H9 (cell line): ENCODE measurements around the gene SIPA1L3. TPM values are rescaled to one million over a fixed set of nuclear protein-coding genes. Genes with fewer than 3 reads are reported as not detected.

Source experiments
- DNase-seq: peaks from one replicate; pipeline ENCODE4 v3.0.0-alpha.2; 2017
- H2AFZ ChIP-seq: one replicate; pipeline ENCODE4 v1.6.1; 2013; ENCODE audit warnings: mild to moderate bottlenecking, low read length, control low read depth, moderate library complexity
- H2AK5ac ChIP-seq: 2 replicates; pipeline ENCODE4 v1.6.1; 2013; ENCODE audit warnings: low read length, control low read depth, mixed read lengths; ENCODE audit not compliant: insufficient read length
- H2BK120ac ChIP-seq: one replicate; pipeline ENCODE4 v1.6.1; 2013; ENCODE audit warnings: low read depth, mild to moderate bottlenecking, low read length, control low read depth, inconsistent platforms; ENCODE audit not compliant: poor library complexity, severe bottlenecking
- H2BK12ac ChIP-seq: 2 replicates; pipeline ENCODE4 v1.6.1; 2013; ENCODE audit warnings: low read length, control low read depth, mixed read lengths, low read depth; ENCODE audit not compliant: insufficient read length
- H2BK15ac ChIP-seq: 2 replicates; pipeline ENCODE4 v1.6.1; 2013; ENCODE audit warnings: low read depth, low read length, control low read depth
- H2BK20ac ChIP-seq: one replicate; pipeline ENCODE4 v1.6.1; 2013; ENCODE audit warnings: low read depth, mild to moderate bottlenecking, low read length, control low read depth, inconsistent platforms; ENCODE audit not compliant: poor library complexity, severe bottlenecking
- H2BK5ac ChIP-seq: 2 replicates; pipeline ENCODE4 v1.6.1; 2013; ENCODE audit warnings: low read length, control low read depth, mixed read lengths; ENCODE audit not compliant: insufficient read length
- H3K14ac ChIP-seq: 2 replicates; pipeline ENCODE4 v1.6.1; 2013; ENCODE audit warnings: low read length, control low read depth; ENCODE audit not compliant: insufficient read depth
- H3K18ac ChIP-seq: 2 replicates; pipeline ENCODE4 v1.6.1; 2013; ENCODE audit warnings: low read depth, mild to moderate bottlenecking, mixed read lengths, low read length, control low read depth; ENCODE audit not compliant: insufficient read length
- H3K23ac ChIP-seq: 2 replicates; pipeline ENCODE4 v1.6.1; 2013; ENCODE audit warnings: low read length, control low read depth, mixed read lengths, low read depth; ENCODE audit not compliant: insufficient read length
- H3K23me2 ChIP-seq: 2 replicates; pipeline ENCODE4 v1.6.1; 2013; ENCODE audit warnings: low read depth, mild to moderate bottlenecking, mixed read lengths, low read length, control low read depth; ENCODE audit not compliant: insufficient read length, poor library complexity, severe bottlenecking
- H3K27ac ChIP-seq: 2 replicates; pipeline ENCODE4 v1.5.1; 2013; ENCODE audit warnings: low read length, control low read depth, mixed read lengths, low read depth; ENCODE audit not compliant: insufficient read length
- H3K27me3 ChIP-seq: 2 replicates; pipeline ENCODE4 v1.6.1; 2013; ENCODE audit warnings: low read length, control low read depth, inconsistent platforms; ENCODE audit not compliant: insufficient read depth
- H3K4ac ChIP-seq: 2 replicates; pipeline ENCODE4 v1.6.1; 2013; ENCODE audit warnings: low read depth, mild to moderate bottlenecking, control low read depth, inconsistent platforms, low read length, moderate library complexity
- H3K4me1 ChIP-seq: 2 replicates; pipeline ENCODE4 v1.6.1; 2013; ENCODE audit warnings: low read length, control low read depth, inconsistent platforms; ENCODE audit not compliant: insufficient read depth
- H3K4me2 ChIP-seq: 2 replicates; pipeline ENCODE4 v1.6.1; 2013; ENCODE audit warnings: low read length, control low read depth, mixed read lengths; ENCODE audit not compliant: insufficient read length, insufficient read depth
- H3K56ac ChIP-seq: 2 replicates; pipeline ENCODE4 v1.6.1; 2013; ENCODE audit warnings: low read depth, mild to moderate bottlenecking, mixed read lengths, low read length, control low read depth; ENCODE audit not compliant: insufficient read length
- H3K79me1 ChIP-seq: 2 replicates; pipeline ENCODE4 v1.6.1; 2013; ENCODE audit warnings: low read depth, mild to moderate bottlenecking, moderate library complexity, low read length, control low read depth, inconsistent platforms; ENCODE audit not compliant: insufficient read depth, poor library complexity, severe bottlenecking
- H3K79me2 ChIP-seq: 2 replicates; pipeline ENCODE4 v1.6.1; 2013; ENCODE audit warnings: low read length, control low read depth, inconsistent platforms; ENCODE audit not compliant: insufficient read depth
- H3K9ac ChIP-seq: 2 replicates; pipeline ENCODE4 v1.6.1; 2013; ENCODE audit warnings: low read length, control low read depth, mixed read lengths; ENCODE audit not compliant: insufficient read length; ENCODE audit errors: extremely low read depth
- H3K9me3 ChIP-seq: one replicate; pipeline ENCODE4 v1.6.1; 2013; ENCODE audit warnings: low read depth, low read length, inconsistent platforms; ENCODE audit not compliant: control insufficient read depth
- H3T11ph ChIP-seq: one replicate; pipeline ENCODE4 v1.6.1; 2013; ENCODE audit warnings: mild to moderate bottlenecking, low read length, control low read depth, inconsistent platforms
- H4K20me1 ChIP-seq: one replicate; pipeline ENCODE4 v1.6.1; 2013; ENCODE audit not compliant: control insufficient read depth, insufficient read length, insufficient read depth
- H4K5ac ChIP-seq: 2 replicates; pipeline ENCODE4 v1.6.1; 2013; ENCODE audit warnings: low read depth, mild to moderate bottlenecking, mixed read lengths, low read length, control low read depth; ENCODE audit not compliant: insufficient read length
- H4K8ac ChIP-seq: replicated peaks from 2 replicates; pipeline ENCODE4 v1.6.1; 2013; ENCODE audit warnings: low read length, control low read depth, mixed read lengths, low read depth; ENCODE audit not compliant: insufficient read length
- H4K91ac ChIP-seq: 2 replicates; pipeline ENCODE4 v1.6.1; 2013; ENCODE audit warnings: low read depth, mild to moderate bottlenecking, moderate library complexity, mixed read lengths, low read length, control low read depth; ENCODE audit not compliant: insufficient read length
- H3K27ac Mint-ChIP-seq, 3 experiments: 2 replicates in 2 of 3; 3 replicates in 1 of 3; pipeline ENCODE4 v1.8.0; 2020 to 2021; ENCODE audit warnings: mixed read lengths in 3 of 3, mild to moderate bottlenecking in 1 of 3, moderate library complexity in 1 of 3
- H3K27me3 Mint-ChIP-seq: 2 replicates; pipeline ENCODE4 v1.8.0; 2021; ENCODE audit warnings: low read depth, mild to moderate bottlenecking, moderate library complexity, mixed read lengths
- H3K36me3 Mint-ChIP-seq, 3 experiments: 2 replicates in 2 of 3; 3 replicates in 1 of 3; pipeline ENCODE4 v1.8.0; 2020 to 2021; ENCODE audit warnings: low read depth in 3 of 3, mixed read lengths in 3 of 3; ENCODE audit not compliant: insufficient read depth in 1 of 3
- H3K4me1 Mint-ChIP-seq, 2 experiments: 2 replicates each; pipeline ENCODE4 v1.8.0; 2020; ENCODE audit warnings: mixed read lengths in 2 of 2
- H3K4me3 Mint-ChIP-seq, 2 experiments: 2 replicates in 1 of 2; 3 replicates in 1 of 2; pipeline ENCODE4 v1.8.0; 2020 to 2021; ENCODE audit warnings: mild to moderate bottlenecking in 2 of 2, mixed read lengths in 2 of 2, moderate library complexity in 1 of 2
- H3K9me3 Mint-ChIP-seq, 2 experiments: 2 replicates in 1 of 2; 3 replicates in 1 of 2; pipeline ENCODE4 v1.8.0; 2020; ENCODE audit warnings: mild to moderate bottlenecking in 2 of 2, mixed read lengths in 2 of 2, moderate library complexity in 1 of 2
- WGBS: extraction: QIAGEN DNeasy Blood & Tissue Kit; methylation state at CpG from one replicate; pipeline ENCODE4 v1.1.7; 2013; ENCODE audit warnings: missing lambda C conversion rate, low lambda C conversion rate, mixed read lengths; ENCODE audit not compliant: insufficient read length; ENCODE audit errors: extremely low coverage; 5-methylcytosine and 5-hydroxymethylcytosine counted together
- total RNA-seq: library from RNA; stranded (reverse); gene quantifications from 2 replicates; pipeline ENCODE4 v1.2.1, GENCODE V29; 2021
- TF ChIP-seq, protein P1 (sequence below): fragments of 200-600 bp; sonication (generic); conservative IDR thresholded peaks from 3 replicates; pipeline ENCODE4 v1.8.0; 2021; ENCODE audit warnings: antibody characterized with exemption, mild to moderate bottlenecking

SIPA1L3 gene
- total RNA-seq, 1 experiment from 2014 or later, result 40.1 TPM

- Histone ChIP-seq H3K4me2 (no peak overlapping the region), H3K27me3 (no peaks in the 10 kb centered on the region), H3K9ac (no peak overlapping the region), H3K18ac (no peak overlapping the region), H3K79me2 (peaks cover 5% of the 10 kb centered on the region; the same call in 1 of the 2 replicates), H4K8ac (no peak overlapping the region), H2BK12ac (no peak overlapping the region), H4K5ac (no peak overlapping the region), H2AK5ac (no peak overlapping the region), H2AFZ (no peak overlapping the region), H2BK20ac (no peak overlapping the region), H3K23me2 (no peaks in the 10 kb centered on the region), H3T11ph (no peak overlapping the region), H3K9me3 (no peaks in the 10 kb centered on the region), H3K4ac (no peak overlapping the region), H2BK15ac (no peak overlapping the region), H3K27ac (no peak overlapping the region), H3K79me1 (peaks cover 7% of the 10 kb centered on the region), H3K14ac (no peak overlapping the region), H2BK120ac (no peak overlapping the region), H2BK5ac (no peak overlapping the region), H3K56ac (no peak overlapping the region), H4K91ac (no peak overlapping the region), H4K20me1 (no peaks in the 10 kb centered on the region), H3K23ac (no peak overlapping the region), H3K4me1 (no peaks in the 10 kb centered on the region)
- no peak overlapping the region for H3K4me3 Mint-ChIP-seq
- TF ChIP-seq, protein P1, sequence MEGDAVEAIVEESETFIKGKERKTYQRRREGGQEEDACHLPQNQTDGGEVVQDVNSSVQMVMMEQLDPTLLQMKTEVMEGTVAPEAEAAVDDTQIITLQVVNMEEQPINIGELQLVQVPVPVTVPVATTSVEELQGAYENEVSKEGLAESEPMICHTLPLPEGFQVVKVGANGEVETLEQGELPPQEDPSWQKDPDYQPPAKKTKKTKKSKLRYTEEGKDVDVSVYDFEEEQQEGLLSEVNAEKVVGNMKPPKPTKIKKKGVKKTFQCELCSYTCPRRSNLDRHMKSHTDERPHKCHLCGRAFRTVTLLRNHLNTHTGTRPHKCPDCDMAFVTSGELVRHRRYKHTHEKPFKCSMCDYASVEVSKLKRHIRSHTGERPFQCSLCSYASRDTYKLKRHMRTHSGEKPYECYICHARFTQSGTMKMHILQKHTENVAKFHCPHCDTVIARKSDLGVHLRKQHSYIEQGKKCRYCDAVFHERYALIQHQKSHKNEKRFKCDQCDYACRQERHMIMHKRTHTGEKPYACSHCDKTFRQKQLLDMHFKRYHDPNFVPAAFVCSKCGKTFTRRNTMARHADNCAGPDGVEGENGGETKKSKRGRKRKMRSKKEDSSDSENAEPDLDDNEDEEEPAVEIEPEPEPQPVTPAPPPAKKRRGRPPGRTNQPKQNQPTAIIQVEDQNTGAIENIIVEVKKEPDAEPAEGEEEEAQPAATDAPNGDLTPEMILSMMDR, result no peak
- no peaks in the 10 kb centered on the region for H3K27me3 Mint-ChIP-seq
- DNase-seq, result no peak
- H3K36me3 Mint-ChIP-seq, result peaks cover 5 to 9% (median 7%) of the 10 kb centered on the region in 3 experiments; a peak in 6 of 7 replicates
- H3K4me1 Mint-ChIP-seq, result peaks cover 28 to 30% of the 10 kb centered on the region in 2 experiments
- H3K9me3 Mint-ChIP-seq, result peaks cover 0 to 2% of the 10 kb centered on the region in 2 experiments; a peak in 1 of 5 replicates
- peak overlapping the region in 1 of 3 experiments; percentile 80; a peak in 2 of 7 replicates for H3K27ac Mint-ChIP-seq
- WGBS, result no CpG with 5 or more reads among the region's 7 CpGs
Observed at GRCh38 chr19:37977992-37978391, 71.0 kb downstream of the SIPA1L3 start.
